HUDEP-2 (cell line): ENCODE results near the gene SLC15A1.

Experiments used
- DNase-seq, 76 experiments: peaks; one replicate each; lab custom pipeline; 2025; ENCODE audit not compliant: unreplicated experiment in 76 of 76; lab: John Stamatoyannopoulos, UW

The SLC15A1 gene

DNA sequence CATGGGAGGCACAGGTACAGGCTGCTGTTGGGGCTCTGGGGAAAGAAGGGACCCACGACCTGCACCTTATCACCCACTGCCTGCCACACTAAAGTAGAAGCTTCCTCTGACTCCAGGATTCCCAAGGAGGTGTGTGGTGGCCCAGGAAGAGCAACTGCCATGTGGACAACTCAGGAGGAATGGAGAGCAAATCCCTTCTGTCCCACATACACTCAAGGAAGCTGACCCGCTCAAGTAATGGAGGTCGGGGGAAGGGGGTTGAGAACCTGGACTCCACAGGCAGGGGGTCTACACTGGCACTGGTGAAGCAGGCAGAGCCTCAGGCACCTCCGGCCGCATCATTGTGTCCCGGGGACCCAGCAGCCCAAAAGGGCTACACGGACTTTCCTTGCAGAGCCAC, 29.4 kb upstream of the SLC15A1 start:
- DNase-seq: no peak

DNA sequence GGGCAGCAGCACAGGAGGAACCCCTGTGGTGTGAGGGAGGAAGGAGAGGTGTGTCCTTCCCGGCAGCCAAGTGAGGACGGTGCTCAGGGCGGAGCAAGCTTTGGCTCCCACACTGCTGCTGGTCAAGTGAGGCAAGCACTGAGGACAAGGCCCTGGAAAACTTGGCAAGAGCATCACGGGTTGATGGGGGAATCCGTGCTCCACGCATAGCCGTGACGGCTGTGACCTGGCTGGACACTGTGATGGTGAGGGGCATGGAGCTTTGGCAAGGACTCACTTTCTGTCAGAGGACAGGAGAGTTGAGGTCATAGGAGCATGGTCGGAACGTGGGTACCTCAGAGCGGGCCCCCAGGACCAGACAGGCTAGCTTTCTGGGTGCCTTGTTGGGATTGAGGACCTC, 29.0 kb upstream of the SLC15A1 start:
- DNase-seq: no peak

DNA sequence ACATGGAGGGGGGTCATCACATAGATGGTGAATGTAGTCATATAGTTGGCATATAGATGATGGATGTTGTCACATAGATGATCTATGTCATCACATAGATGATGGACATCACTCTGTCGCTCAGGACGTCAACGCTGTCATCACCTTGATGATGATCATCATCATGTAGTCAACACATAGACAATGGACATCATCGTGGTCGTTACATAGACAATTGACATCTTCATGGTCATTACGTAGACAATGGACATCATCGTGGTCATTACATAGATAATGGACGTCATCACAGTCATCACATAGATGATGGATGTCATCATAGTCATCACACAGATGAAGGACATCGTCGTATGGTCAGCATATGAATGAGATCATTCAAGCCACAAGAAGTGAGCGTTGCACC, 28.6 kb upstream of the SLC15A1 start:
- DNase-seq: no peak

DNA sequence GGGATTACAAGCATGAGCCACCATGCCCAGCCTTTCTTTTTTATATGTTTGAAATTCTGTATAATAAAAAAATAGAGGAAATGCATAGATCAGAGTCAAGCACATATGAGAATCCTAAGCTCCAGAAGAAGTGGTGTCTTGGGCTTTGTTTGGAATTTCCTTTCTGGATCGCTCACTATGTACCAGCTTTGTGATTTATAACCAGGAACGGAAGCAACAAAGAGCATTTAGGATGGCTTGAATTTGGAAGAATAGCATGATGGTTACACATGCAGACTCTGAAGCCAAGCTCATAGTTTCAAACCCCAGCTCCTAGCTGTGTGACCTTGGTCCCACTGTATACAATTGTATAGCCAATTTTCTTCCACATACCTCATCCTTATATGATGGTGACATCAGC, 28.0 kb upstream of the SLC15A1 start:
- DNase-seq: no peak

DNA sequence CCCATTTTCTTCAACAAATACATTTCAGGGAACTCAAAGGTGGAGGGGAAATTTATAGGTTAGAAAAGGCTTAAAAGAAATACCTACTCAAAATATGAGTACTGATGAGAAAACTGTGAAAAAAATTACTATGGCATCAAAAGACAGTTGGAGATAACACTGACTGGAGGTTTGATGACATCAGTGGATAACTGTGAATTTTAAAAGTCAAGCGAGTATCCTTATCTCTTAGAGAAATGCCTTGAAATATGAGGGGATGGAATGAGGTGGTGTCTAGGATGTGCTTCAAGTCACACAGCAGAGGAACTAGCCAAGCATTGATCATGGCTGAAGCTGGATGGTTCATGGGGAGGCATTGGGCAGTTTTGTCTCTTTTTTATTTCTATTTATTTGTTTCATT, 27.2 kb upstream of the SLC15A1 start:
- no peak for DNase-seq

DNA sequence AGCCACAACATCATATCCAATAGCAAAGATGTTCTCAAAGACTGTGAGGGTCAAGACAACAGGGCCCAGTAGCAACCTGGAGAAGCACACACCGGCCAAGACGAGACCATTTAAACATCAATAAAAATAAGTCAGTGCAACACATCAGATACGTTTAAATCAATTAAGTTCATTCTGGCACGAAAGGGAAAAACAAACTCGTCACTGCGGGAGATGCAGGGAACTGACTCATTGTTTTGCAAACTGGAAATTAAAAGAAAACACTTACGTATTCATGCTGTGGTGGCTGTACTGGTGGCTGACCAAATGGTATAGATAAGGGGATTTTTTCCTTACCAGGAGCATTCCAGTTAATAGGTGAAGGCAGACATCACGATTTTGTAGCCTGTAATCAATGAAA, 26.3 kb upstream of the SLC15A1 start:
- DNase-seq: no peak

DNA sequence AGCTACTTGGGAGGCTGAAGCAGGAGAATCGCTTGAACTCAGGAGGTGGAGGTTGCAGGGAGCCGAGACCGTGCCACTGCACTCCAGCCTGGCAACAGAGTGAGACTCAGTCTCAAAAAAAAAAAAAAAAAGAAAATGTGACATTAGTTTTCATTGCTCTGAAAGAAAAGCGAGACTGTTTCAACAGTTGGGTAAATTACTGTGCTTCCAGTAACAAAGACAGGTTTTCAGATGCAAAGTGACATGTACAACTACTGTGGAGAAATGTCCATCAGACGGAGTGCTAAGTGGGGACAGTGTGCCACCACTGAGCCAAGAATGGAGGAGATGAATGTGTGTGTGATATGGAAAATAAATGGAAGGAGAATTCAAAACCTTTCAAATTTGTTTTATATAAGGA, 24.2 kb upstream of the SLC15A1 start:
- DNase-seq: no peak

DNA sequence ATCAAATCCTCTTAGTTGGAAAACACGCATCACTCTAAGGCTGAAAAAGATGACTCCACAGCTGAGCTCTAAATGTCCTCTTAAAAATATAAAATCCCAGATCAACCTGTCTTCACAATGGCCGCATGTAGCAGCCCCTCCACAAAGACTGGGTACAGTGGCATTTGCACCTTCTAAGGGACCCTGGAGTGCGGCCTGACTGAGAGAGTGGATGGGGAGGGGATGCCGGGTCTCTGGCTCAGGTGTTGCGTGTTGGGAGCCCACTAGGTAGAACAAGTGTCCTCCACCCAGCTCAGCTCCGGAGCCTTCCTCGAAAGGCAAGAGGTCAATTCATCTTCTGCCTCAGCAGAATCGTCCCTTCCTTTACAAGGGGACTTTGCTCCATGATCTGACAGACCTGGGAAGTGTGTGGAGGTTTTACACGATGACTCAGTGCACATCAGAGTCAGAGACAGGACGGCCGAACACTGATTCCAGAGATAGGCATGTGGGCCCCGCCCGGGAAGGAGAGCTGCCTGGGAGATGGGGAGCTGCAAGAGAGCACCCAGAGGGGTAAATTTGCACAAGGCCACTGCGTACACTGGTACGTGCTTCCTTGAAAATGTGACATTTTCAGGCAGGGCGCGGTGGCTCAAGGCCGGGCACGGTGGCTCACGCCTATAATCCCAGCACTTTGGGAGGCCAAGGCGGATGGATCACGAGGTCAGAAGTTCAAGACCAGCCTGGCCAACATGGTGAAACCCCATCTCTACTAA, 23.5 kb upstream of the SLC15A1 start:
- DNase-seq: no peak

DNA sequence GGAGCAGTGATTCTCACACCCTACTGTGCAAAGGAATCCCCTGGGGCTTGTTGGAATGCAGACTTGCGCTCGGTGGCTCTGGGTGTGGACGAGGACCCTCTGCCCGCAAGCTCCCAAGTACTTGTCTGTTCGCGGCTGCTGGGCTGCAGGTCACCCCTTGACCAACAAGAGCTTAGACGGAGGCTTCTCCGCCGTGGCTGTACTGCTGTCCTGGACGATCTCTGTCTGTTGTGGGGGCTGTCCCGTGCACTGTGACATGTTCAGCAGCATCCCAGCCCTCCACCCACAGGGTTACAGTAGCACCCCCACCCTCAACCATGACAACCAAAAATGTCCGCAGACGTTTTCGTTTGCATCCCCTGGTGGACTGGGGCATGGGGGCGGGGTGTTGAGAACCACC, 22.9 kb upstream of the SLC15A1 start:
- no peak for DNase-seq

DNA sequence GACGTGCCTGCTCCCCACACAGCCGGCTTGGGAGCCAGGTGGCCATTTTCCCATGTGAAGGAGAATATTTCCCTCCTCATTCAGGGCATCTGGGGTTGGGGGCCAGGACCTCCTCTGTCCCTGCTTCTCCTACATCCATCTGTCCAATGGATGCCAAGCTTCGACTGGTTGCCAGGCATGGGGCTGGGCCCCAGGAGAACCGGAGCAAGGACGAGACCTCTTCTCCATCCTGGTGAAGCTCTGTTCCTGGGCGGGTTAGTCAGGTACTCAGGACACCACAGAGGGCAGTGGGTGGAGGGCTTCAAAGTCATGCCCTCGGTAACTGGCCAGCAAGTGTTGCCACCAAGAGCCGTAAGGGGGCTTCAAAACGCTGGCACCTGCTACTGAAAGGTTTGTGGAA, 22.3 kb upstream of the SLC15A1 start:
- no peak for DNase-seq

DNA sequence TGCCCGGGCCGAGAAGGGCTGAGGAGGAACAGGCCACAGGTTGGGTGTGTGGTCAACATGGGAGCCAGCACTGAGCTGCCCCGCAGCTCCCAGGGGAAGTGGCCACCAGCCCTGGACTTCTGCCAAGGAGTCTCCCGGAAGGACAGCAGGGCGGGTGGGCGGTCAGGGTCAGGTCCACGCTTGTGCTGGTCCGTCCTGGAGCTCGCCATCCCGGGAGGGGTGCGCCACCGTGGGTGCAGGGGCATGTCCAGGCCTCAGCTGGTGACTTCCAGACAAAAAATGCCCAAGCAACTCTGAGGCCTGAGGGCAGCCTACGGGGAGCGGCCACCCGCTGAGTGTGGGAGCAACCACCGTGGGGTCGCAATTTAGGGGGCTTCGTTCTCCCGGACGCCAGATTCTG, 21.4 kb upstream of the SLC15A1 start:
- DNase-seq: no peak

DNA sequence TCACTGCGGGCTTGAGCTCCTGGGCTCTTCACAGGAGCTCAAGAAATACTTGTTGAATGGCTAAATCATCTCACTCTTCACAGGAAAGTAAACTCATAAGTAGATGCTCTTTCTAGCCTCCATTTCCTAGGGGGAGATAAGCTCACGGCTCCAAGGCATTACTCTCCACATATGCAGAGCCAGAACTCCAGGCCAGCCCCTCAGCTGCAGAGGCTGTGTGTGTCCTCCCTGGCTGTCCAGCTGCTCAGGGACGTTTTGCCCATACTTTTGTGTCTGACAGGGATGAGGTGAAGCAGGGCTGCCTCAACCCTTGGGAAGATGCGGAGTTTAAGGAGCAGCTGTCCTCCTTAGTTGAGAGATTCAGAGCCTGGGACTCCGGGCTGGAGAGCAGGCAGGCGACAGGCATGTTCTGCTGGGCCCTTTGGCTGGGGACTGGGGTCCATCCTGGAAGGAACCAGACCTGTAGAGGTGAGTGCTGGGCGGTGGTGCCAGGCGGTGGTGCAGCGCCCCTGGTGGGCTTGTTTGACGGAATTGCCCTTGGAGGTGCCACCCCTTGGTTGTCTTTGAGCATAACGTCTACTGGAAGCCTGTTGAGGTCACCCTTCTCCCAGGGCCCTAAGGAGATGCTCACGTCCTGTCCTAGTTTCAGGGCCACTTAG, 20.5 kb upstream of the SLC15A1 start:
- no peak for DNase-seq

DNA sequence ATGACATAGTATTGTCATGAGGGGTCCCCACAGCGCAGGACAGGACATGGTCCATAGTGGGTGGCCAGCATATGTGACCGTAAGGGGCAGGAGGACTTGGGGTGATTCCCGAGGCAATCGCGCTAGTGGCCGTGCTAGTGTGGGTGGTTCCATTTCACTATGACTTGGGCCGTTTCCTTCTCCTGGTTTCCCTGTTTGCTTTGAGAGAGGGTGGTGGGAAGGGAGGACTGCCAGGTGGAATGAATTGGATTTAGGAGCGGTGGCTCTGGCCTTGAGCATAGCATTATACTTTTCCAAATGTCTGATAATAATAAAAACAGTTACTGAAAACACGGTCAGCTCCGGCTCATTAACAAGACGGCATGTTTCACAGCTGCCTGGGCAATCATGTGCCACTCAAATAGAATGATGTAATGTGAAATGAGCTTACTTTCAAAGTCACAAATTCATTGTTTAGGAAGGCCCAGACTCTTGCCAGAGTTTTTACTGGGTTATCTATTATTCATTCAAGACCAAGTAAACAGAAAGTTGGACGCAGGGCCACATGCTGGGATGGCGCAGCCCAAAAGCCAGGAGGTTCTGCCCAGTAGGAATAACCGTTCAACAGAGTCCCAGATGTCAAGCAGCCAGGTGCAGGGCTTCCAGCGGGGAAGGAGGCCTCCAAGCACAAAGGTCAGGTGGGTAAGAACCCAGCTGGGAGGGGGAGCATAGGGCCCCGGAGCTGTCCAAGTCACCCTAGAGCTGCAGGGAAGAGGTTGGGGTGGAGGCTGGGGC, 19.6 kb upstream of the SLC15A1 start:
- DNase-seq: no peak

DNA sequence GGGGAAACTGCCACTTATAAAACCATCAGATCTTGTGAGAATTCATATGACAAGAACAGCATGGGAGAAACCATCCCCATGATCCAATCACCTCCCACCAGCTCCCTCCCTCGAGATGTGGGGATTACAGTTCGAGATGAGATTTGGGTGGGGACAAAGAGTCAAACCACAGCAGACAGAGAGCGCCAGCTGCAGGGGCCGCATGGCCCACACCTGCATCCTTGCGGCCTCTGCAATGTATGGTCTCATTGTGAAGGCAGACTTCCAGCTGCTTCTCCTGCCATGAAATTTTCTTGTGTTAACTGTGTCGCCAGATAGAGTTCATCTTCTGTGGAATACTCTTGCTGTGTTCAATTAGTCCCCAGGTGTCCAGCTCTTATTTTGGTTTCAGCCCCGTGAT, 17.3 kb upstream of the SLC15A1 start:
- no peak for DNase-seq

DNA sequence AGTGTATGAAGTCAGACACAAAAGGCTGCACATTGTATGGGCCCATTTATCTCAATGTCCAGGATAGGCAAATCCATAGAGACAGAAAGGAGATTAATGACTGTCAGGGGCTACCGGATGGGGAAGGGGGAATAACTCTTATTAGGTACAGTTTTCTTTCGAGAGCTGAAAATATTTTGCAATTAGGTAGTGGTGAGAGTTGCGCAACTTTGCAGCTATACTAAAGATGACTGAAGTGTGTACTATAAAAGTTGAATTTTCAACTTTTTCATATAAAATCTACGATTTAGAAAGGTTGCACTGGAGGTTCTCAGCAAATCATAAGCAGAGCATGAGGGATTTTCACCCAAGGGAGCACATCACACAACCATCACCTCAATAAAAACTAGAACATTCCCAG, 16.1 kb upstream of the SLC15A1 start:
- no peak for DNase-seq

DNA sequence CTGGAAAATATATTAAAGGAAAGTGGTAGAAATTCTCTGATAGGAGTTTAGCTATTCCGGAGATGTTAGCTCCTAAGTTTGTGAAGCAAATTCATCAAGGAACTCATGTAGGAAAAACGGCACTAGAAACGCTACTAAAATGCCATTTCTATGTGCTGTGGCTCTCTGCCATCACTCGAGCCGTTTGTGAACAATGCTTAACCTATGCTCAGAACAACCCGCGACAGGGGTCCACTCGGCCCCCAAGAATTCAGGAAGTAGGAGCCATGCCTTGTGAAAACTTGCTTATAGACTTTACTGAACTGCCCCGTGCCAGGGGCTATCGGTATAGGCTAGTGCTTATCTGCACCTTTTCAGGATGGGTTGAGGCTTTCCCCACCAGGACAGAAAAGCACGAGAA, 14.2 kb upstream of the SLC15A1 start:
- no peak for DNase-seq

DNA sequence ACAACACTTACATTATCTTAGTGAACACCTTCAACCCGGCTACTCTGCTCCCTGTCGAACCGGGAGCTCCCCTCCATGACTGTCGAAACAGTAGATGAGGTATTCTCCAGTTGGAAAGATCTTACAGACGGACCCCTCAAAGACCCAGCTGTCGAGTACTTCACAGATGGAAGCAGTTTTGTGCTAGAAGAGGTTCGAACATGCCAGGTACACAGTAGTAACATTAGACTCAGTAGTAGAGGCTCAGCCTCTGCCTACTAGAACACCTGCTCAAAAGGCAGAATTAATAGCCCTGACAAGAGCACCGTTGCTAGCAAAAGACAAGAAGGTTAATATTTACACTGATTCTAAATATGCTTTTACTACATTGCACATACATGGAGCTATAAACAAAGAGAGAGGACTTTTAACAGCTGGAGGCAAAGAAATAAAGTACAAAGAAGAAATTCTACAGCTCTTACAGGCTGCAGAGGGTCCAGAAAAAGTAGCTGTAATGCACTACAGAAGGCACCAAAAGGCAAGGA, 13.6 kb upstream of the SLC15A1 start:
- DNase-seq: no peak

DNA sequence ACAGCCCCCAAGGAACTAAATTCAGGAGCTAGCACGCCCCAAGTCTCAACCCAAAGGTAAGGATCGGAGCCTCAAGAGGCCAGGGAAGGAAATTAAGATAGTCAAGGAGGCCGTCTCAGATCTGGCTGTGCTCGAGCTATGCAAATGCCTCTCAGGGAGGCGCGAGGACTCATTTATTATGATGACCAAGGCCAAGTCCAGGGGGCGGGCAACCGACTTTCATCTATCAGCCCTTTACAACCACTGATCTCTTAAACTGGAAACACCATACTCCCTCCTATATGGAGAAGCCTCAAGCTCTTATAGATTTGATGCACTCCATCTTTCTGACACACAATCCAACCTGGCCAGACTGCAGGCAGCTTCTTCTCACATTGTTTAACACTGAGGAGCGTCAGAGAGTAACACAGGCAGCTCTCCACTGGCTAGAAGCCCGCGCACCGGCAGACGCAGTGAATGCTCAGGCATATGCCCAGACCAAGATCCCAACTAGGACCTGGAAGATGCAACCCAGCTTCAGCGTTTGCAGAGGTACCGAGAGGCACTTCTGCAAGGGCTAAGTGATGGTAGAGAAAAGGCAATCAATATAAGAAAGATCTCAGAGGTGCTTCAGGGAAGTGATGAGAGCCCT, 9.6 kb upstream of the SLC15A1 start:
- no peak for DNase-seq

DNA sequence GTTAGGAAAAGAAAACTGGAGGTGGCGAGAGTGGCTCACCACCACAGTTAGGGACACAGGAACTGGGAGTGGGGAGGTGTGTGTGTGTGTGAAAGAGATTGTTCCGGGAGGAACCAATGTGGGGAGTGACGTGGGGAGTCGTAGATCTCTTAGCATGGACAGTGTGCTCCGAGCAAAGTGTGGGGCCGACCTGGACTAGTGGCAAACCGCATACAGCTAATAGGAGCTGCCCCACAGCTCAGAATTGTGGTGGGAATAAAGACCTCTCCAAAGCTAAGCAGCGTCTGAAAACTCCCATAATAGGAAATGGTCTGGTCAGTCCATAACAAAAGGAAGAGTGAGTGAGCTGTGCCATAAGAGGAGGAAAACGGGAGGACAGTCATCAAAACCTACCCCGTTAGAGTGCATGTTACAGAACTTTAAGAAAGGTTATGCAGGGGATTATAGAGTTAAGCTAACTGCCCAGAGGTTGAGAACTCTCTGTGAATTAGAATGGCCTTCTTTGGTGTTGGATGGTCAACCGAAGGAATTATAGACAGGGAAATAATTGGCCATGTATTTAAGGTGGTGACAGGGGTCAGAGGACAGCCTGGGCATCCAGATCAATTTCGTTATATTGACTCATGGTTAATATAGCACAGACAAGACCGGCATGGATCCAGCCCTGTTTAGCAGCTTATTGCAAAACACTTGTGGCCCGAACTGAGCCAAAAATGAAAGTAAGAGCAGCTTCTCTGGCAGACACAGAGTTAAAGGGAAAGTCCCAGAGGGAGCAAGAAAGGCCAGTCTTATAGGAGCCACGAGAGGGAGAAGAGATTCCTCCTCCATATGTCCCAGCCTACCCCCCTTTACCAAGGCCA, 8.9 kb upstream of the SLC15A1 start:
- DNase-seq: no peak

DNA sequence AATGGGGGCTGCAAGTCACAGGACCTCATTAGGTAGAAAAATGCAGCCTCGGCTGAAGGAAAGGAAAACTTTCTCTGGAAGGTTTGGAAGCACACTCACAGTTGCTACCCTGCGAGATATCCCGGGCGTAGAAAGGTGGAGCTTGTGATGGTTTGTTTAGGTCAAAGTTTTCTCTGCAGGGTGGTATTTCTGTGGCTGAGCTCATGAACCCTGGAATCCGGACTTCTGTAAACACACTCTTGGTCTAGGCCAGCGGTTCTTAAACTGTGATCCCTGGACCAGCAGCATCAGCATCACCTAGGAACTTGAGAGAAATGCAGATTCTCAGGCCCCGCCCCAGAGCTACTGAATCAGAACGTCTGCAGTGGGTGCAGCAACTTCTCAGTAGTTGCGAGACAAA, 3.3 kb upstream of the SLC15A1 start:
- DNase-seq: no peak
